Activated CD4-positive, alpha-beta T cell treated with anti-CD3 and anti-CD28 coated beads for 1 hour (primary cell): ENCODE results near the gene AP4E1.
"Not testable (repeated sequence)": the region's sequence is repeated elsewhere in the genome, so short reads cannot be mapped to it uniquely, and the experiment has no call there.

Experiments
- DNase-seq: peaks from one replicate; pipeline ENCODE4 v3.0.0-alpha.2; 2020

Gene AP4E1

GRCh38 chr15:50954837-50955236, 46.4 kb downstream of the AP4E1 start:
- not testable (repeated sequence) for DNase-seq

GRCh38 chr15:50959717-50960116, 51.2 kb downstream of the AP4E1 start:
- no peak for DNase-seq

- DNase-seq: no peak
Measured at GRCh38 chr15:50964075-50964474, 55.6 kb downstream of the AP4E1 start.

GRCh38 chr15:50968353-50968752, 59.9 kb downstream of the AP4E1 start:
- DNase-seq: no peak

- DNase-seq: no peak
Measured at GRCh38 chr15:50970524-50970923, 62.0 kb downstream of the AP4E1 start.

- DNase-seq: no peak
Measured at GRCh38 chr15:50971115-50971514, 62.6 kb downstream of the AP4E1 start.

- DNase-seq: no peak
Measured at GRCh38 chr15:50971542-50971941, 63.1 kb downstream of the AP4E1 start.

GRCh38 chr15:50973605-50974004, 65.1 kb downstream of the AP4E1 start:
- no peak for DNase-seq

GRCh38 chr15:50977162-50977561, 68.7 kb downstream of the AP4E1 start:
- DNase-seq: no peak

- no peak for DNase-seq
Measured at GRCh38 chr15:50978580-50978979, 70.1 kb downstream of the AP4E1 start.

GRCh38 chr15:50979041-50979440, 70.6 kb downstream of the AP4E1 start:
- DNase-seq: no peak

GRCh38 chr15:50993598-50993997, 85.1 kb downstream of the AP4E1 start:
- DNase-seq: no peak

GRCh38 chr15:50996641-50997040, 88.2 kb downstream of the AP4E1 start:
- no peak for DNase-seq

GRCh38 chr15:50997371-50998051, 89.0 kb downstream of the AP4E1 start:
- DNase-seq: no peak

- DNase-seq: no peak
Measured at GRCh38 chr15:51004103-51004551, 95.6 kb downstream of the AP4E1 start.

- DNase-seq: no peak
Measured at GRCh38 chr15:51006336-51006985, 98.0 kb downstream of the AP4E1 start.

- no peak for DNase-seq
Measured at GRCh38 chr15:51007131-51007666, 98.7 kb downstream of the AP4E1 start.

- DNase-seq: no peak
Measured at GRCh38 chr15:51011212-51011611, 102.7 kb downstream of the AP4E1 start.

GRCh38 chr15:51016615-51017014, 108.1 kb downstream of the AP4E1 start:
- no peak for DNase-seq

GRCh38 chr15:51022206-51022605, 113.7 kb downstream of the AP4E1 start:
- DNase-seq: no peak

- DNase-seq: no peak
Measured at GRCh38 chr15:51023499-51023898, 115.0 kb downstream of the AP4E1 start.

- DNase-seq: no peak
Measured at GRCh38 chr15:51024735-51025453, 116.4 kb downstream of the AP4E1 start.

GRCh38 chr15:51025454-51025846, 117.0 kb downstream of the AP4E1 start:
- no peak for DNase-seq
